Vagina (tissue), 2 donors: ENCODE results near the gene TXNRD1.

Source experiments
- CTCF ChIP-seq, 3 experiments: fragments of 450-650 bp in 2 of 3; fragments of 200-600 bp in 1 of 3; sonication (generic) in 1 of 3; IDR thresholded peaks; one replicate each; pipeline ENCODE4 v1.5.1; 2017 to 2019; ENCODE audit warnings: antibody characterized with exemption in 3 of 3, mild to moderate bottlenecking in 2 of 3, moderate library complexity in 2 of 3
- POLR2A ChIP-seq, 2 donors: fragments of 450-650 bp; IDR thresholded peaks; one replicate each; pipeline ENCODE4 v1.6.1; 2017; ENCODE audit warnings: antibody characterized with exemption in 2 of 2, mild to moderate bottlenecking in 2 of 2, moderate library complexity in 2 of 2
- POLR2AphosphoS5 ChIP-seq, 2 donors: sonication (generic); formaldehyde crosslinking; IDR thresholded peaks; one replicate each; pipeline ENCODE4 v1.9.0; 2017; ENCODE audit warnings: antibody characterized with exemption in 2 of 2, mild to moderate bottlenecking in 2 of 2, low read depth in 1 of 2; ENCODE audit not compliant: insufficient read depth in 1 of 2

- no peak for TF ChIP-seq POLR2A (IDR thresholded peaks at IDR 0.05)
- TF ChIP-seq CTCF (IDR thresholded peaks at IDR 0.05) = no peak
- no peak for TF ChIP-seq POLR2AphosphoS5 (IDR thresholded peaks at IDR 0.05; ENCODE audit: insufficient read depth in 1 of 2, low read depth in 1 of 2)
Measured at GRCh38 chr12:104190641-104191176, 24.9 kb upstream of the TXNRD1 start.
